Body of pancreas (tissue), 4 donors: ENCODE data around the gene PLPP1.

Experiments used
- CTCF ChIP-seq, 7 experiments: fragments of 450-650 bp in 4 of 7; fragments of 200-600 bp in 3 of 7; sonication (generic) in 3 of 7; IDR thresholded peaks; one replicate each; pipeline ENCODE4 v1.5.1; 2016 to 2019; ENCODE audit warnings: antibody characterized with exemption in 7 of 7
- POLR2A ChIP-seq, 3 donors: fragments of 450-650 bp; IDR thresholded peaks; one replicate each; pipeline ENCODE4 v1.6.1; 2016; ENCODE audit warnings: antibody characterized with exemption in 3 of 3, mild to moderate bottlenecking in 2 of 3

GRCh38 chr5:55502759-55503158 is 32.0 kb downstream of the PLPP1 start:
- TF ChIP-seq CTCF (IDR thresholded peaks at IDR 0.05) (no peak), POLR2A (IDR thresholded peaks at IDR 0.05) (no peak)
